Measurements from ENCODE around the gene SLC25A18. TPM values are rescaled to one million over a fixed set of nuclear protein-coding genes. Genes with fewer than 3 reads are reported as not detected.

The SLC25A18 gene
- total RNA-seq (2013), result not detected
- polyA plus RNA-seq, result under 1 TPM in 2 of 3 donors, not detected in 1; 0.10 to 0.11 TPM
- not detected in 2 replicates for polyA minus RNA-seq
- 0 to 0.92 (median 0) reads per million in 11 experiments for total RNA-seq

- WGBS (ENCODE audit: insufficient coverage), result 57% methylated on average over 7 of the region's 17 CpGs
- TF ChIP-seq, protein P1, sequence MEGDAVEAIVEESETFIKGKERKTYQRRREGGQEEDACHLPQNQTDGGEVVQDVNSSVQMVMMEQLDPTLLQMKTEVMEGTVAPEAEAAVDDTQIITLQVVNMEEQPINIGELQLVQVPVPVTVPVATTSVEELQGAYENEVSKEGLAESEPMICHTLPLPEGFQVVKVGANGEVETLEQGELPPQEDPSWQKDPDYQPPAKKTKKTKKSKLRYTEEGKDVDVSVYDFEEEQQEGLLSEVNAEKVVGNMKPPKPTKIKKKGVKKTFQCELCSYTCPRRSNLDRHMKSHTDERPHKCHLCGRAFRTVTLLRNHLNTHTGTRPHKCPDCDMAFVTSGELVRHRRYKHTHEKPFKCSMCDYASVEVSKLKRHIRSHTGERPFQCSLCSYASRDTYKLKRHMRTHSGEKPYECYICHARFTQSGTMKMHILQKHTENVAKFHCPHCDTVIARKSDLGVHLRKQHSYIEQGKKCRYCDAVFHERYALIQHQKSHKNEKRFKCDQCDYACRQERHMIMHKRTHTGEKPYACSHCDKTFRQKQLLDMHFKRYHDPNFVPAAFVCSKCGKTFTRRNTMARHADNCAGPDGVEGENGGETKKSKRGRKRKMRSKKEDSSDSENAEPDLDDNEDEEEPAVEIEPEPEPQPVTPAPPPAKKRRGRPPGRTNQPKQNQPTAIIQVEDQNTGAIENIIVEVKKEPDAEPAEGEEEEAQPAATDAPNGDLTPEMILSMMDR (IDR thresholded peaks at IDR 0.05), result no peak
- peaks cover 2% of the 10 kb centered on the region for H3K4me1 Mint-ChIP-seq
Observed at GRCh38 chr22:17562906-17563870, at the start of gene SLC25A18. SLC25A18 (plus strand) TSS chr22:17563498; CDS start chr22:17579945, 16,447 bp downstream.

DNA sequence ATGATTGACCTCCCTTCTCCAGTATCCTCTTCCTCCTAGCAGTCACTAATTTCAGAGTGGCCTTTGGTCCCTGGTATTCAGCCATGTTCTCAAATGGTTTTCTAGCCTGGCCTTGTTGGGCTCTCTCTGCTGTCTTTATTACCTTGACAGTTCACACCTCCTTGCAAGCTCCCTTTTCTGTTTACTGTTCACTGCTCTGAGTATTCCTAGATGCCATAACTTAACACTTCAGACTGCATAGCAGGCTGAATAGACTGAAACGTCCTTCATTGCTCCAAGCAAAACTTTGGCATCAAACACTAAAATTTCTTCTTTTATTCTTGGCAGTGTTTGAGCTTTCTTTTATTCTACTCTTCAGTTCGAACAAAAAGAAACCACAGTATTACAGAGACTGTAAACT, 49.7 kb upstream of the SLC25A18 start:
- peaks cover 0 to 5% of the 10 kb centered on the region in 2 donors for H3K36me3 Mint-ChIP-seq
- H3K36me3 ChIP-seq (replicated peaks in 1 of 2; ENCODE audit: control insufficient read depth in 1 of 2, insufficient read depth in 2 of 2, low read length in 2 of 2), result no peaks in the 10 kb centered on the region
- DNase-seq, result no peak
- intact Hi-C loops (cut with micrococcal nuclease), result loop anchor here in 1 of 2 donors (5.0 kb wide), 1 partner anchor 564 kb away; the partner anchor contains the start of gene PEX26
- H2AFZ ChIP-seq (ENCODE audit: insufficient read depth, low read depth, low read length, poor library complexity, severe bottlenecking), result no peak overlapping the region
- no peak overlapping the region for H3K4me3 ChIP-seq (replicated peaks in 1 of 3; ENCODE audit: low read depth in 2 of 3, low read length in 3 of 3)
- no peaks in the 10 kb centered on the region for H4K20me1 ChIP-seq (ENCODE audit: insufficient read depth, low read length)
- 100% methylated on average over 1 of the region's 2 CpGs for WGBS (ENCODE audit: insufficient coverage)
- H3K4me3 Mint-ChIP-seq, result no peak overlapping the region
- no peak overlapping the region for H3K9ac ChIP-seq (ENCODE audit: insufficient read depth, low read length, poor library complexity, severe bottlenecking)
- no peaks in the 10 kb centered on the region for H3K9me3 Mint-ChIP-seq
- no peak overlapping the region for H3K27ac ChIP-seq (ENCODE audit: low read depth in 1 of 2, low read length in 2 of 2)
- no peaks in the 10 kb centered on the region for H3K79me2 ChIP-seq (ENCODE audit: insufficient read depth, low read length)
- no peak overlapping the region for H3K4me2 ChIP-seq (replicated peaks; ENCODE audit: extremely low read depth, low read length, poor library complexity, severe bottlenecking)
- TF ChIP-seq, protein P1 (IDR thresholded peaks at IDR 0.05), result no peak
- H3K27ac Mint-ChIP-seq, result no peak overlapping the region
- no peaks in the 10 kb centered on the region for H3K27me3 ChIP-seq (ENCODE audit: control insufficient read depth in 2 of 2, insufficient read depth in 2 of 2, low read length in 2 of 2)
- H3K9me3 ChIP-seq (replicated peaks in 1 of 2; ENCODE audit: control insufficient read depth in 1 of 2, insufficient read depth in 1 of 2, low read length in 2 of 2), result no peaks in the 10 kb centered on the region
- no peaks in the 10 kb centered on the region for H3K4me1 Mint-ChIP-seq
- H3K27me3 Mint-ChIP-seq (ENCODE audit: low read depth in 3 of 3), result peaks cover 9 to 14% (median 13%) of the 10 kb centered on the region in 3 donors
- H3K4me1 ChIP-seq (ENCODE audit: control insufficient read depth in 1 of 2, insufficient read depth in 2 of 2, low read length in 2 of 2), result no peaks in the 10 kb centered on the region

More at GRCh38 chr22:17562906-17563870, at the start of gene SLC25A18:
- intact Hi-C loops (cut with micrococcal nuclease), result no loop called here
- Histone ChIP-seq H3K4me3 (replicated peaks in 1 of 3; ENCODE audit: low read depth in 2 of 3, low read length in 3 of 3) (no peak within 1 kb of the TSS), H3K4me2 (replicated peaks; ENCODE audit: extremely low read depth, low read length, poor library complexity, severe bottlenecking) (no peak within 1 kb of the TSS), H3K9ac (ENCODE audit: insufficient read depth, low read length, poor library complexity, severe bottlenecking) (no peak within 1 kb of the TSS), H4K20me1 (ENCODE audit: insufficient read depth, low read length) (no peaks in the 10 kb centered on the region), H3K9me3 (replicated peaks in 1 of 2; ENCODE audit: control insufficient read depth in 1 of 2, insufficient read depth in 1 of 2, low read length in 2 of 2) (no peaks in the 10 kb centered on the region), H2AFZ (ENCODE audit: insufficient read depth, low read depth, low read length, poor library complexity, severe bottlenecking) (no peak within 1 kb of the TSS), H3K36me3 (replicated peaks in 1 of 2; ENCODE audit: control insufficient read depth in 1 of 2, insufficient read depth in 2 of 2, low read length in 2 of 2) (no peaks in the 10 kb centered on the region), H3K79me2 (ENCODE audit: insufficient read depth, low read length) (no peaks in the 10 kb centered on the region), H3K4me1 (ENCODE audit: control insufficient read depth in 1 of 2, insufficient read depth in 2 of 2, low read length in 2 of 2) (no peaks in the 10 kb centered on the region), H3K27me3 (ENCODE audit: control insufficient read depth in 2 of 2, insufficient read depth in 2 of 2, low read length in 2 of 2) (no peaks in the 10 kb centered on the region), H3K27ac (ENCODE audit: low read depth in 1 of 2, low read length in 2 of 2) (no peak within 1 kb of the TSS)
- Mint-ChIP-seq H3K4me3 (no peak within 1 kb of the TSS), H3K36me3 (no peaks in the 10 kb centered on the region), H3K9me3 (peaks cover 0 to 3% (median 0%) of the 10 kb centered on the region in 7 donors), H3K27ac (no peak within 1 kb of the TSS), H3K27me3 (ENCODE audit: low read depth in 3 of 3) (peaks cover 2 to 5% (median 3%) of the 10 kb centered on the region in 3 donors)
- DNase-seq, result no peak
